ENCODE results near the gene CRHBP.
"Not testable (repeated sequence)": the region's sequence is repeated elsewhere in the genome, so short reads cannot be mapped to it uniquely, and the experiment has no call there.

CRHBP gene

GRCh38 chr5:76960004-76960625, 7.3 kb downstream of the CRHBP start:
- no peak for DNase-seq

- no peak for DNase-seq
Measured at GRCh38 chr5:76964060-76964459, 11.2 kb downstream of the CRHBP start.

- no peak for DNase-seq
Measured at GRCh38 chr5:76971511-76971910, 18.7 kb downstream of the CRHBP start.

GRCh38 chr5:76972689-76973088, 19.8 kb downstream of the CRHBP start:
- DNase-seq = no peak

- DNase-seq = no peak
Measured at GRCh38 chr5:76974785-76975184, 21.9 kb downstream of the CRHBP start.

- no peak for DNase-seq
Measured at GRCh38 chr5:76978869-76979268, 26.0 kb downstream of the CRHBP start.

GRCh38 chr5:76980518-76981144, 27.8 kb downstream of the CRHBP start:
- DNase-seq = no peak

- no peak for DNase-seq
Measured at GRCh38 chr5:76982450-76982849, 29.6 kb downstream of the CRHBP start.

GRCh38 chr5:76983468-76983867, 30.6 kb downstream of the CRHBP start:
- DNase-seq = no peak

- DNase-seq = no peak
Measured at GRCh38 chr5:76986825-76987526, 34.1 kb downstream of the CRHBP start.

- no peak for DNase-seq
Measured at GRCh38 chr5:76990899-76991459, 38.1 kb downstream of the CRHBP start.

- DNase-seq = not testable (repeated sequence)
Measured at GRCh38 chr5:76993436-76993835, 40.6 kb downstream of the CRHBP start.

GRCh38 chr5:76994337-76994736, 41.5 kb downstream of the CRHBP start:
- no peak for DNase-seq

- DNase-seq = not testable (repeated sequence)
Measured at GRCh38 chr5:76998251-76998650, 45.4 kb downstream of the CRHBP start.

- no peak for DNase-seq
Measured at GRCh38 chr5:76999451-76999850, 46.6 kb downstream of the CRHBP start.

- DNase-seq = no peak
Measured at GRCh38 chr5:77003246-77003645, 50.4 kb downstream of the CRHBP start.

- DNase-seq = no peak
Measured at GRCh38 chr5:77006124-77006523, 53.3 kb downstream of the CRHBP start.

- DNase-seq = no peak
Measured at GRCh38 chr5:77008413-77008812, 55.6 kb downstream of the CRHBP start.

- no peak for DNase-seq
Measured at GRCh38 chr5:77010243-77010642, 57.4 kb downstream of the CRHBP start.

GRCh38 chr5:77011498-77011897, 58.7 kb downstream of the CRHBP start:
- no peak for DNase-seq

- DNase-seq = no peak
Measured at GRCh38 chr5:77012601-77013000, 59.8 kb downstream of the CRHBP start.

- no peak for DNase-seq
Measured at GRCh38 chr5:77015938-77016569, 63.2 kb downstream of the CRHBP start.

- no peak for DNase-seq
Measured at GRCh38 chr5:77016962-77017361, 64.1 kb downstream of the CRHBP start.

GRCh38 chr5:77017668-77018067, 64.8 kb downstream of the CRHBP start:
- no peak for DNase-seq
